SU-DHL-6 (cell line): ENCODE data around the gene SLC36A2.

Experiments
- CTCF ChIP-seq: fragments of 200-600 bp; sonication (generic); IDR thresholded peaks from one replicate; pipeline ENCODE4 v1.5.1; 2017; ENCODE audit warnings: antibody characterized with exemption, mild to moderate bottlenecking, low read length, moderate library complexity; ENCODE audit not compliant: insufficient read depth, poor library complexity, severe bottlenecking
- EZH2phosphoT487 ChIP-seq: fragments of 200-600 bp; sonication (generic), shearing (Covaris generic); conservative IDR thresholded peaks from 2 replicates; pipeline ENCODE4 v1.6.1; 2018; ENCODE audit warnings: mild to moderate bottlenecking, antibody characterized with exemption, low read length, moderate library complexity, mixed read lengths

- TF ChIP-seq CTCF (no peak), EZH2phosphoT487 (no peak)
These were observed 43.7 kb downstream of the SLC36A2 start, which contains the start of gene SLC36A3 for GRCh38 chr5:151303666-151304065.
